ENCODE results near the gene DLG4.

The DLG4 gene

DNA sequence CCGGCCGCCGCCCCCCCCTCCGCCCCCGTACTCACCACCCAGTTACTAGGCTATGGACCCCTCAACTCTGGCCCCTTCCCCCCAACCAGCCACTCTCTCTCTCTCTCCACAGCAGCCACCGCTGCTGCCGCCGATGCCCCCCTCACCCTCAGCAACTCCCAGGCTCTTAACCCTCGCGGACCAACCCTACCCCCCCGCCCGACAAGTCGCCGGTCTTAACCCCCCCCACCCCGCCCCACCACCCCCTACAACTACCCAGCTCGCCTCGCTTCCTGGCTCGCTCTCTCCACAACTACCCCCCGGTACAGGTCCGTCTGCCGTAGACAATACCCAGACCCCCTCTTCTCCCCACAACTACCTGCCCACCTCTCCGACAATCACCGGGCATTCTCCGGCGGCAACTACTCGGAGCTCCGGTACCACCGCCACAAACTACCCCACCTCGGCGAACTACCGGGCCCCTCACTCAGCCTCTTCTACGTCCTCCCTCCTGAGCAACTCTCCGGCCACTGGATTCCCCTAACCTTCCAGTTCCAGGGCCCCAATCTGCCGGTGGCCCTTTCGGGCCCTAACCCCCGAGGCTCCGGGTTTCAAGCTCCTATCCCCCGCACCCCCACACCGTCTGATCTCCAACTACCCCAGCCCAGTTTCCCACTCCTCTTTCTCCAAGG is 18.9 kb upstream of the DLG4 start:
- peaks cover 38% of the 10 kb centered on the region for H3K36me3 ChIP-seq (ENCODE audit: control insufficient read depth, insufficient read depth, low read length)
- peaks cover 14% of the 10 kb centered on the region for H3K4me1 ChIP-seq (ENCODE audit: control insufficient read depth, insufficient read depth, low read length)
- H3K4me3 ChIP-seq (ENCODE audit: low read depth, low read length), result peak overlapping the region; percentile 88
- peak overlapping the region; percentile 92 for H3K27ac ChIP-seq (ENCODE audit: low read depth, low read length)
- H3K27me3 ChIP-seq (ENCODE audit: control insufficient read depth, insufficient read depth, low read length), result no peaks in the 10 kb centered on the region
- H3K9me3 ChIP-seq (ENCODE audit: control insufficient read depth, insufficient read depth, low read length), result no peaks in the 10 kb centered on the region
- peak overlapping the region; percentile 82 for H3K9ac ChIP-seq (ENCODE audit: low read depth, low read length)

DNA sequence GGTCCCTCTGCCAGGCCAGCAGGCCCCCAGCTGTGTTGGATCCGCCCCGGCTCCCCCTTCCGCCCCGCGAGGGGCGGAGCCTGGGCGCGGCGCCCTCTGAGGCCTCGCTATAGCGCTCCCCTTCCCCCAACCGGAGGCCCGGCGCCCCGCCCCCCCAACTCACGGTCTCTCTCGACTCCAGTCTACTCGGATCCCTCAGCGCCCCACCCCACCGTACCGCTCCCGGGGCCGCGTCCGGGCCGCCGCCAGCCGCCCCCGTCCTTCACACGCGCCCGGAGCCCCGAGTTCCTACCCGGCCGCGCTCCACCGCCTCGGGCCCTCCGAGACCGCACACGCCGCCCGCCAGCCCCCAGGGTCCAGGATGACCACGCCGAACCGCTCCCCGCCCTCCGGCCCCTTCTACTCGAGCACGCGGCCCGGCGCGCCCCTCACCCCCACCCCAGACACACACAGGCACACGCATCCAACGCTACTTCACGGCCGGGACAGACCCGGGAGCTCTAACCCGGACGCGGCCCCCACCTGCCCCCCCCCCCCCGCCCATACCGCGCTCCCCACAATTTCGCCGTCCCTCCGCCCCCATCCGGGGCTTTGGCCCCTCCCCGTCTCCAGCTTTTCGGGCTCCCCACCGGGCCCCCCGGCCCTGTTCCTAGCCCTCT is 18.3 kb upstream of the DLG4 start:
- H3K27me3 ChIP-seq (ENCODE audit: control insufficient read depth, insufficient read depth, low read length), result no peaks in the 10 kb centered on the region
- no peaks in the 10 kb centered on the region for H3K9me3 ChIP-seq (ENCODE audit: control insufficient read depth, insufficient read depth, low read length)
- H3K9ac ChIP-seq (ENCODE audit: low read depth, low read length), result peak overlapping the region; percentile 71; the same call in 1 of the 2 replicates
- H3K36me3 ChIP-seq (ENCODE audit: control insufficient read depth, insufficient read depth, low read length), result peaks cover 38% of the 10 kb centered on the region
- peak overlapping the region; percentile 92 for H3K27ac ChIP-seq (ENCODE audit: low read depth, low read length)
- peaks cover 11% of the 10 kb centered on the region for H3K4me1 ChIP-seq (ENCODE audit: control insufficient read depth, insufficient read depth, low read length)
- peak overlapping the region; percentile 88 for H3K4me3 ChIP-seq (ENCODE audit: low read depth, low read length)

DNA sequence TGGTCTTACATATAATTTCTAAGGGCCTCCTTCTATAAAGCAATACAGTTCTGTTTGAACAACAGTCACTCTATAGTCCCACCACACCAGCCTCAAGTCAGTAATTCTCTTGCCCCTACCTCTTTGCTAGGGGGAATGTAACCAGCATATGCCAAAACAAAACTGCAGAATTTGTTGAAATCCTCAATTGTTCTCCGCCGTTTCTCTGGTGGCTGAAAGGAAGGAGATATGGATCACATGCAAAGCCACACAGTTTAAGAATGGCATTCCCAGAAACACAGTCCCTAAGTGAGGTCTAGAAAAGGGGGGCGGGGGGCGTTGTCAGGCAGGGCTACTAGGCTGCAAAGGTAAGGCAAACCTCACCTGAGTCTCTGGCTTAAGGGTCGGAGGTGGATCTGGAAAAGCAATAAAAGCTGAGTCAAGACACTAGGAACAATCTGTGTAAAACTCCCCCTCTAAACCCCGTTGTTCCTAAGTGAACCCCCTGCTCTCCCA is 17.7 kb upstream of the DLG4 start:
- Histone ChIP-seq H3K9me3 (ENCODE audit: control insufficient read depth, insufficient read depth, low read length) (no peaks in the 10 kb centered on the region), H3K9ac (ENCODE audit: low read depth, low read length) (no peak overlapping the region), H3K27me3 (ENCODE audit: control insufficient read depth, insufficient read depth, low read length) (no peaks in the 10 kb centered on the region), H3K4me3 (ENCODE audit: low read depth, low read length) (peak overlapping the region; percentile 70), H3K4me1 (ENCODE audit: control insufficient read depth, insufficient read depth, low read length) (peaks cover 14% of the 10 kb centered on the region), H3K27ac (ENCODE audit: low read depth, low read length) (peak overlapping the region; percentile 92), H3K36me3 (ENCODE audit: control insufficient read depth, insufficient read depth, low read length) (peaks cover 38% of the 10 kb centered on the region)

DNA sequence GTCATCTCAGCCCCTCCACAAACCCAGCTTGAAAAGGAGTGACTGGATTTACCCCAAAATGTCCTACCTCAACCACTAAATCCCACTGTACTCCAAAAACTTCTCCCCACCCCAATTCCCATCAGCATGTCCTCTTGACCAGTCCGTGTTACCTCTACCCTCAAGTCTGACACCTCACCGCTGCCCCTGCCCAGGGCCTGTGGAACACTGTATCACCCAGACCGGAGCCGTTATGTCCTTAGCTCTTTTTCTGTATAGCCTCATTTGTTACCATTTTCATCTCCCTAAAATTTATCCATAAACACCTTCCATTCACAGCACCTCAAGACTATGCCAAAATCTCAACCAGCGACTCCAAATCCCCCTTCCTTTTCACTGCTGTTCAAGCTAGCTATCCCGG is 17.2 kb upstream of the DLG4 start:
- peaks cover 17% of the 10 kb centered on the region for H3K4me1 ChIP-seq (ENCODE audit: control insufficient read depth, insufficient read depth, low read length)
- H3K27me3 ChIP-seq (ENCODE audit: control insufficient read depth, insufficient read depth, low read length), result no peaks in the 10 kb centered on the region
- H3K27ac ChIP-seq (ENCODE audit: low read depth, low read length), result peak overlapping the region; percentile 92
- no peak overlapping the region for H3K4me3 ChIP-seq (ENCODE audit: low read depth, low read length)
- peaks cover 38% of the 10 kb centered on the region for H3K36me3 ChIP-seq (ENCODE audit: control insufficient read depth, insufficient read depth, low read length)
- H3K9ac ChIP-seq (ENCODE audit: low read depth, low read length), result no peak overlapping the region
- no peaks in the 10 kb centered on the region for H3K9me3 ChIP-seq (ENCODE audit: control insufficient read depth, insufficient read depth, low read length)

DNA sequence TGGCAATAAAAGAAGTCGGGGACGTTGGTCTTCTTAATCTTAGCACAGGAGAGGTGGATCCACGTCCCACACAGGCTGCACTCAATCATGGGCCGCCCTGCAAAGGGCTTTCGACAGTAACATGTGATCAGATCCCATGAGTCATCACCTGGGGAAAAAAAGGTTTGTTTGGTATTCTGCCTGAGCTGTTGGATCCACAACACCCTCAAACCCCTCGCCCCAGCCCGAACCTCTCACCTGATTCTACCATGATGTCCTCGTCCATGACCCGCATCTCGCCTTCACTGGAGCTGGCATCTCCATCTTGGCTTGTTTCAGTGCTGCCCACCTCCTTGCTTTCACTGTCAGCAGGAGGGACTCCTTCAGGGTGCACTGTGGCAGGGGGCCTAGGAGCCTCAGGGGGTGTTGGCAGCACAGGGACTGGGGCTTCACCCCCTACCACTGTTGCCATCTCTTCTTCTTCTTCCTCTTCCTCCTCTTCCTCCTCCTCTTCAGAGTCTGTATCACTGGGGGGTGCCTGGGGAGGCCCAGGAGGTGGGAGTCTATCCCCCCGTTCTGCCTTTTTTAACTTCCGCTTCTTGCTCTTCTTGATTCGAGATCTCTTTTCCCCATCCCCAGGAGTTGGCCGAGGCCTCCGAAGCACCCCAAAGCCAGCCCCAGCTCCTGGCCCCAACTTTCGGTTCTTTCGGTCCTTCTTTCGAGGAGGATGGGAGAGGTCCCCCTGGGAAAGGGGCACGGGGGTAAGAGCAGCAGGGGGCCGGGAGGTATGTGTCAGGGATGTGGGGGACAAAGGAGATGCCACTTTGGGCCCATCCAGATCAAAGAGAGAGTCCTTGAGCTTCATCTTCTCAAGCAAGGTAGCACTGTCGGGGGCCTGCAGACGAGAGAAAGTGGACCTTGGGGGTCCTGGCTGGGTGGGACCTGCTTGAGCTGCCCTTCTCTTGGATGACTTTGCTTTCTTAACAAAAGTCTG is 16.3 kb upstream of the DLG4 start:
- Histone ChIP-seq H3K9me3 (ENCODE audit: control insufficient read depth, insufficient read depth, low read length) (no peaks in the 10 kb centered on the region), H3K27me3 (ENCODE audit: control insufficient read depth, insufficient read depth, low read length) (no peaks in the 10 kb centered on the region), H3K4me3 (ENCODE audit: low read depth, low read length) (no peak overlapping the region), H3K4me1 (ENCODE audit: control insufficient read depth, insufficient read depth, low read length) (peaks cover 14% of the 10 kb centered on the region), H3K9ac (ENCODE audit: low read depth, low read length) (no peak overlapping the region), H3K27ac (ENCODE audit: low read depth, low read length) (peak overlapping the region; percentile 94), H3K36me3 (ENCODE audit: control insufficient read depth, insufficient read depth, low read length) (peaks cover 37% of the 10 kb centered on the region)

GRCh38 chr17:7234083-7234951 is 14.7 kb upstream of the DLG4 start, which contains the start of gene DVL2:
Gene DVL2 (minus strand): TSS chr17:7234517. CDS start chr17:7234262, 255 bp downstream.
- H3K27ac ChIP-seq (ENCODE audit: low read depth, low read length), result peak within 1 kb of the TSS; percentile 94
- peaks cover 11% of the 10 kb centered on the region for H3K4me1 ChIP-seq (ENCODE audit: control insufficient read depth, insufficient read depth, low read length)
- peak within 1 kb of the TSS; percentile 94 for H3K4me3 ChIP-seq (ENCODE audit: low read depth, low read length)
- H3K9ac ChIP-seq (ENCODE audit: low read depth, low read length), result peak within 1 kb of the TSS; percentile 77
- H3K27me3 ChIP-seq (ENCODE audit: control insufficient read depth, insufficient read depth, low read length), result no peaks in the 10 kb centered on the region
- peaks cover 42% of the 10 kb centered on the region for H3K36me3 ChIP-seq (ENCODE audit: control insufficient read depth, insufficient read depth, low read length)
- no peaks in the 10 kb centered on the region for H3K9me3 ChIP-seq (ENCODE audit: control insufficient read depth, insufficient read depth, low read length)

DNA sequence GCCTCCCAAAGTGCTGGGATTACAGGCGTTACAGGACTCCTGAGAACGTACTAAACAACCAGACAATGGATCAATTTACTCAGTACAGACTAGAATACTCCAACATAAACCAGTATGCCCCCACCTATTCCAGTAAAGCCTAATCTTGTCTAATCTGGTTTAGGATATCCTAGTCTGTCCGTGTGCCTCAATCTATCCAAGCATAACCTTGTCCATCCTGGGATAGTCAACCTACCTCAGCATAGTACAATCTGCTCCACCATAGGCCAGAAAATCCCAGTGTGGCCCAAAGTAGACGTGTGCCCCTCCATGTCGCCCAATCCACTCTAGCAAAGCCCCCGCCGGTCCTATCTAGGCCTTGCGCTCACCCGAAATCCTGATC is 14.1 kb upstream of the DLG4 start:
- peaks cover 48% of the 10 kb centered on the region for H3K36me3 ChIP-seq (ENCODE audit: control insufficient read depth, insufficient read depth, low read length)
- H3K27me3 ChIP-seq (ENCODE audit: control insufficient read depth, insufficient read depth, low read length), result no peaks in the 10 kb centered on the region
- H3K9ac ChIP-seq (ENCODE audit: low read depth, low read length), result peak overlapping the region; percentile 77
- peak overlapping the region; percentile 94 for H3K27ac ChIP-seq (ENCODE audit: low read depth, low read length)
- no peaks in the 10 kb centered on the region for H3K9me3 ChIP-seq (ENCODE audit: control insufficient read depth, insufficient read depth, low read length)
- peak overlapping the region; percentile 94 for H3K4me3 ChIP-seq (ENCODE audit: low read depth, low read length)
- H3K4me1 ChIP-seq (ENCODE audit: control insufficient read depth, insufficient read depth, low read length), result peaks cover 11% of the 10 kb centered on the region

DNA sequence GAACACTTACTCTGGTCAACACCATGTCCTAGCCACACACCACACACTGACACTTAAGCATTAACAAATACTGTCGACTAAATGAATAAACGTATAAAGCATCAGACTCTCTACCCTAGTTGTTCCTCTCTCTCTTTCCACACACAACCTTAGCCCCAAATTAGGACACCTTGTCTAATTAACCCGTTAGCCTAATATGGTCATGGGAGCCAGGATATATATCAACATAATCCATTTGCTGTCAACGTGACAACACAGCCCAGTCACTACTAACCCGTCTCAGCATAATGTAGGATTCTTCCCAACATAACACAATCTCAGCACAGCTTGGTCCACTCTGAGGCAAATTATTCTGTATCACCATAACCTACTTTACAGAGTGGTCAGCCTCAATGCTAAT is 12.5 kb upstream of the DLG4 start:
- Histone ChIP-seq H3K4me3 (ENCODE audit: low read depth, low read length) (no peak overlapping the region), H3K36me3 (ENCODE audit: control insufficient read depth, insufficient read depth, low read length) (peaks cover 62% of the 10 kb centered on the region), H3K27ac (ENCODE audit: low read depth, low read length) (no peak overlapping the region), H3K27me3 (ENCODE audit: control insufficient read depth, insufficient read depth, low read length) (no peaks in the 10 kb centered on the region), H3K9me3 (ENCODE audit: control insufficient read depth, insufficient read depth, low read length) (no peaks in the 10 kb centered on the region), H3K9ac (ENCODE audit: low read depth, low read length) (no peak overlapping the region), H3K4me1 (ENCODE audit: control insufficient read depth, insufficient read depth, low read length) (peaks cover 7% of the 10 kb centered on the region)

DNA sequence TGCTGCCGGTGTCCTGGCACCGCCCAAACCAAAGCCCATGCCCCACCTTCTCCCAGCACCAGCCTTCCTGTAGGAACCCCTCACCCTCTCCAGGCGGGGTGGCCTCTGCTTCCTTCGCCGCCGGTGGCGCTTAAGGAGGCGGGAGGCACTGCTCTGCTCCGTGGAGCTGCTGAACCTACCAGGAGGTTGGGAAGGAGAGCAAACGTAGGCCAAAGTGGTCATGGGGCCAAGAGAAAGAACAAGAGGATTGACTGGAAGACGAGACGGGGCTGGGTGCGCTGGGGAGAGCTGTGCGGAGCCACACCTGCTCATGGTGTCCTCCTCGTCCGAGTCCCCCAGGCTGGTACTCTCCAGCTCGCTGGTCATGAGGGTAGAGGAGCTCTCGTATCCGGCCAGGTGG is 9.9 kb upstream of the DLG4 start:
- H3K9me3 ChIP-seq (ENCODE audit: control insufficient read depth, insufficient read depth, low read length), result no peaks in the 10 kb centered on the region

DNA sequence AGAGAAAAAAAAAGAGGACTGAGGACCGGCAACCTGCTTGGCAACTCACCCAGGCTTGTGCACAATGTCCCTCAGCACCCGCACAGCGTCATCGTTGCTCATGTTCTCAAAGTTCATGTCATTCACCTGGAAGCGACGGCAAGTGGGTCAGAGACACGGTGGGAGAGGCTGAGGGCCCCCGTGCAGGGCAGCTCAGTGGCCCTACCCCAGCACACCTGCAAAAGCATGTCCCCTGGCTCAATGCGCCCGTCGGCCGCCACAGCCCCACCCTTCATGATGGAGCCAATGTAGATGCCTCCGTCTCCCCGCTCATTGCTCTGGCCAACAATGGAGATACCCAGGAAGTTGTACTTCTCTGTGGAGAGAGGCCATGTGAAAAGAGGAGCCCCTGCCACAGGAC is 9.3 kb upstream of the DLG4 start:
- peaks cover 6% of the 10 kb centered on the region; the same call in 1 of the 2 replicates for H3K4me1 ChIP-seq (ENCODE audit: control insufficient read depth, insufficient read depth, low read length)
- peaks cover 67% of the 10 kb centered on the region for H3K36me3 ChIP-seq (ENCODE audit: control insufficient read depth, insufficient read depth, low read length)
- H3K9me3 ChIP-seq (ENCODE audit: control insufficient read depth, insufficient read depth, low read length), result no peaks in the 10 kb centered on the region
- H3K27me3 ChIP-seq (ENCODE audit: control insufficient read depth, insufficient read depth, low read length), result no peaks in the 10 kb centered on the region
- H3K4me3 ChIP-seq (ENCODE audit: low read depth, low read length), result no peak overlapping the region
- H3K9ac ChIP-seq (ENCODE audit: low read depth, low read length), result no peak overlapping the region
- H3K27ac ChIP-seq (ENCODE audit: low read depth, low read length), result no peak overlapping the region

More for the DNA sequence above, 9.9 kb upstream of the DLG4 start:
- Histone ChIP-seq H3K9ac (ENCODE audit: low read depth, low read length) (no peak overlapping the region), H3K27ac (ENCODE audit: low read depth, low read length) (no peak overlapping the region), H3K36me3 (ENCODE audit: control insufficient read depth, insufficient read depth, low read length) (peaks cover 63% of the 10 kb centered on the region), H3K4me1 (ENCODE audit: control insufficient read depth, insufficient read depth, low read length) (peaks cover 6% of the 10 kb centered on the region; the same call in 1 of the 2 replicates), H3K4me3 (ENCODE audit: low read depth, low read length) (no peak overlapping the region), H3K27me3 (ENCODE audit: control insufficient read depth, insufficient read depth, low read length) (no peaks in the 10 kb centered on the region)

Data from HUES48 (cell line).